DOHH2 (cell line): Measurements from ENCODE around the gene EIF5AL1.
"Not testable (repeated sequence)": the region's sequence is repeated elsewhere in the genome, so short reads cannot be mapped to it uniquely, and the experiment has no call there.

Source experiments
- H3F3A ChIP-seq: fragments of 200-600 bp; sonication (generic), shearing (Covaris generic); 2 replicates; pipeline ENCODE4 v1.6.0; 2016; ENCODE audit warnings: antibody characterized with exemption, mild to moderate bottlenecking; ENCODE audit not compliant: control insufficient read depth, insufficient read depth
- H3K27ac ChIP-seq: fragments of 200-600 bp; sonication (generic); 2 replicates; pipeline ENCODE4 v1.5.1; 2014; ENCODE audit warnings: low read depth, mild to moderate bottlenecking, low read length, moderate library complexity
- H3K27me3 ChIP-seq: fragments of 200-600 bp; sonication (generic); 2 replicates; pipeline ENCODE4 v1.6.1; 2014; ENCODE audit warnings: mild to moderate bottlenecking, low read length, mixed read lengths; ENCODE audit not compliant: control insufficient read depth
- H3K36me3 ChIP-seq: fragments of 200-600 bp; sonication (generic); 2 replicates; pipeline ENCODE4 v1.6.1; 2014; ENCODE audit warnings: mild to moderate bottlenecking, low read length, moderate library complexity, mixed read lengths; ENCODE audit not compliant: control insufficient read depth
- H3K4me1 ChIP-seq: fragments of 200-600 bp; sonication (generic); 2 replicates; pipeline ENCODE4 v1.6.1; 2014; ENCODE audit warnings: mild to moderate bottlenecking, low read length, mixed read lengths; ENCODE audit not compliant: control insufficient read depth
- H3K4me2 ChIP-seq: fragments of 200-600 bp; sonication (generic); 2 replicates; pipeline ENCODE4 v1.6.0; 2014; ENCODE audit warnings: mild to moderate bottlenecking, low read length, moderate library complexity
- H3K4me3 ChIP-seq: fragments of 200-600 bp; sonication (generic); 2 replicates; pipeline ENCODE4 v1.5.1; 2014; ENCODE audit warnings: mild to moderate bottlenecking, low read length, mixed read lengths
- H3K79me2 ChIP-seq: fragments of 200-600 bp; sonication (generic); 2 replicates; pipeline ENCODE4 v1.6.1; 2014; ENCODE audit warnings: mild to moderate bottlenecking, low read length, mixed read lengths; ENCODE audit not compliant: control insufficient read depth
- H3K9me2 ChIP-seq: fragments of 200-600 bp; sonication (generic); replicated peaks from 2 replicates; pipeline ENCODE4 v1.6.1; 2014; ENCODE audit warnings: mild to moderate bottlenecking, low read length, mixed read lengths; ENCODE audit not compliant: control insufficient read depth
- H3K9me3 ChIP-seq: fragments of 200-600 bp; sonication (generic); 2 replicates; pipeline ENCODE4 v1.6.1; 2014; ENCODE audit warnings: antibody characterized with exemption, low read length, mixed read lengths; ENCODE audit not compliant: control insufficient read depth, insufficient read depth
- H4K20me1 ChIP-seq: fragments of 200-600 bp; sonication (generic); 2 replicates; pipeline ENCODE4 v1.6.0; 2014; ENCODE audit warnings: low read depth, mild to moderate bottlenecking, antibody characterized with exemption, low read length, moderate library complexity; ENCODE audit not compliant: control insufficient read depth, insufficient read depth
- EZH2phosphoT487 ChIP-seq: fragments of 200-600 bp; sonication (generic); IDR thresholded peaks from 2 replicates; pipeline ENCODE4 v1.6.1; 2017; ENCODE audit warnings: borderline replicate concordance, mild to moderate bottlenecking, antibody characterized with exemption, low read length, moderate library complexity, mixed read lengths
- TF ChIP-seq, protein P1 (sequence below): fragments of 200-600 bp; sonication (generic); IDR thresholded peaks from one replicate; pipeline ENCODE4 v1.5.1; 2014; ENCODE audit warnings: antibody characterized with exemption, mild to moderate bottlenecking, low read depth, low read length; ENCODE audit not compliant: poor library complexity, severe bottlenecking

Gene EIF5AL1

DNA sequence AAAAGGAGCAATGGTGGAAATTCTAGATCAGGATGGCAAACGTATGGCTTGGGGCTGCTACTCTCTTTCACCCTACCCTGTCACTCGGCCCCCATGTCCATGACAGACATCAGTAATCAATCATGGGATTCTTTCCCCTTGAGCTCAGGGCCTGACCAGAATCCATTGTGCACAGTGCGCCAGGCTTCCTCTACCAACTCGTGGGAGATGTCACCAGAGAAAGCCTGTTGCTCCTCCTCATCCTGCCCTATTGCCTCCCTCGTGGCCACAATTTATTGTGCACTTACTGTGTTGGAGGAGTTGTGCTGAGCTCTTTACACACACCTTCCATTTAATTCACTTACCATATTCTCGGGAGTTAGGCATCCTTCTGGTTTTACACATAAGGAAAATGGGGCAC is 26.0 kb downstream of the EIF5AL1 start:
- not testable (repeated sequence) for H3K9me3 ChIP-seq, H3K79me2 ChIP-seq, H3K27ac ChIP-seq, H3K4me2 ChIP-seq, H3K4me1 ChIP-seq, H3F3A ChIP-seq, H4K20me1 ChIP-seq, H3K4me3 ChIP-seq, H3K9me2 ChIP-seq, H3K36me3 ChIP-seq, H3K27me3 ChIP-seq

DNA sequence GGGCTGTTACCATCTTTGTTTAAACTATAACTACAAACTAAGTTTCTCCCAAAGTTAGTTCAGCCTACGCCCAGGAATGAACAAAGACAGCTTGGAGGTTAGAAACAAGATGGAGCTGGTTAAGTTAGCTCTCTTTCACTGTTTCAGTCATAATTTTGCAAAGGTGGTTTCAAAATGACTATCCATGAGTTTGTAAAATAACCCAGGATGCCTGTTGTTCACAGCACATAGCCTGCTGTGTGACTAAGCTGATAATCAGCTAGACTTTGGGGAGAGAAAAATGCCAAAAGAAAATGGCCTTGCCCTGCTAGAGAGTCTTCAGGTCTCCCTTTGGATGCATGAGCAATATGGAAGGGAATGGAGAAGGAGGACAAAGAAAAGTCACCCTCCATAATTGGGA is 28.6 kb downstream of the EIF5AL1 start:
- not testable (repeated sequence) for H3K4me1 ChIP-seq, H3F3A ChIP-seq, H3K36me3 ChIP-seq, H3K27ac ChIP-seq, H3K27me3 ChIP-seq, H3K4me3 ChIP-seq, H3K9me3 ChIP-seq, H3K9me2 ChIP-seq, H3K4me2 ChIP-seq, H3K79me2 ChIP-seq, H4K20me1 ChIP-seq

DNA sequence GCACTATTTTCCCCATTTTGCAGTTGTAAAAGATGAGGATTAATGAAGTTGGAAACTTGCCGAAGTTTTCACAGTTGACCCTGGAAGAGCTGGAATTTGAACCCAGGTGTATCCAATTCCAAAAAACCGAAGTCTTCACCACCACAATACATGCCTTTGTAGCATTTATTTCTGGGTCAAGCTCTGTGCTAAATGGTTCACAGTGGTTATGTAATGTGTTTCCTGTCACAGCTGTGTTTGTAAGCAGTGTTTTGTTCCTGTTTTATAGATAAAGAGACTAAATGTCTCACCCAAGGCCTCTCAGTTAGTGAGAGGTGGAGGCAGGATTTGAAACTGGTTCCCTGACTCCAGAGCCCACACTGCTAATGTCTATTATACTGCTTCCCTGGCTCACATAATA is 30.3 kb downstream of the EIF5AL1 start:
- Histone ChIP-seq H3K9me2 (no peaks in the 10 kb centered on the region), H3K27ac (no peak overlapping the region), H3K9me3 (no peaks in the 10 kb centered on the region), H3K27me3 (0 out of 2 replicates have a peak, but pooled peaks cover 3% of the 10 kb centered on the region), H4K20me1 (no peaks in the 10 kb centered on the region), H3F3A (no peaks in the 10 kb centered on the region), H3K4me2 (no peak overlapping the region), H3K79me2 (no peaks in the 10 kb centered on the region), H3K4me3 (no peak overlapping the region), H3K4me1 (no peaks in the 10 kb centered on the region), H3K36me3 (no peaks in the 10 kb centered on the region)
- TF ChIP-seq EZH2phosphoT487 = no peak
- TF ChIP-seq, protein P1, sequence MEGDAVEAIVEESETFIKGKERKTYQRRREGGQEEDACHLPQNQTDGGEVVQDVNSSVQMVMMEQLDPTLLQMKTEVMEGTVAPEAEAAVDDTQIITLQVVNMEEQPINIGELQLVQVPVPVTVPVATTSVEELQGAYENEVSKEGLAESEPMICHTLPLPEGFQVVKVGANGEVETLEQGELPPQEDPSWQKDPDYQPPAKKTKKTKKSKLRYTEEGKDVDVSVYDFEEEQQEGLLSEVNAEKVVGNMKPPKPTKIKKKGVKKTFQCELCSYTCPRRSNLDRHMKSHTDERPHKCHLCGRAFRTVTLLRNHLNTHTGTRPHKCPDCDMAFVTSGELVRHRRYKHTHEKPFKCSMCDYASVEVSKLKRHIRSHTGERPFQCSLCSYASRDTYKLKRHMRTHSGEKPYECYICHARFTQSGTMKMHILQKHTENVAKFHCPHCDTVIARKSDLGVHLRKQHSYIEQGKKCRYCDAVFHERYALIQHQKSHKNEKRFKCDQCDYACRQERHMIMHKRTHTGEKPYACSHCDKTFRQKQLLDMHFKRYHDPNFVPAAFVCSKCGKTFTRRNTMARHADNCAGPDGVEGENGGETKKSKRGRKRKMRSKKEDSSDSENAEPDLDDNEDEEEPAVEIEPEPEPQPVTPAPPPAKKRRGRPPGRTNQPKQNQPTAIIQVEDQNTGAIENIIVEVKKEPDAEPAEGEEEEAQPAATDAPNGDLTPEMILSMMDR = no peak

DNA sequence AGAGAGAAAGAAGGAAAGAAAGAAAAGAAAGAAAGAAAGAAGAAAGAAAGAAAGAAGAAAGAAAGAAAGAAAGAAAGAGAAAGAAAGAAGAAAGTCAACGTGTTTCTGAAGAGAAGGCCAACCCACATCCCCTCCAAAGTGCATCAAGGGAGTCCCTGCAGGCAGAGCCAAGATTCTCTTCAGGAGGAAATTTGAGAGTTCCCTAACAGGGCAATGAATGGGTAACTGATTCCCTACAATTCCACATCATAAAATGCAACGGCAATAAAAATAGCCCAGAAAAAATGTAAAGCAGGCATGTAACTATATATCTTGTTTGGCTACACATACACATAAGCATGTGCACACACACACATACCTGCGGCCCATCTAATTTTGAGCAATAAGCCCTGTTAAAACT is 32.1 kb downstream of the EIF5AL1 start:
- H3K36me3 ChIP-seq, H3K4me2 ChIP-seq, H3K79me2 ChIP-seq, H3K4me3 ChIP-seq, H3K4me1 ChIP-seq, H3K9me2 ChIP-seq, H3F3A ChIP-seq, H3K9me3 ChIP-seq, H3K27ac ChIP-seq, H4K20me1 ChIP-seq: not testable (repeated sequence)
- peaks cover 17% of the 10 kb centered on the region for H3K27me3 ChIP-seq

DNA sequence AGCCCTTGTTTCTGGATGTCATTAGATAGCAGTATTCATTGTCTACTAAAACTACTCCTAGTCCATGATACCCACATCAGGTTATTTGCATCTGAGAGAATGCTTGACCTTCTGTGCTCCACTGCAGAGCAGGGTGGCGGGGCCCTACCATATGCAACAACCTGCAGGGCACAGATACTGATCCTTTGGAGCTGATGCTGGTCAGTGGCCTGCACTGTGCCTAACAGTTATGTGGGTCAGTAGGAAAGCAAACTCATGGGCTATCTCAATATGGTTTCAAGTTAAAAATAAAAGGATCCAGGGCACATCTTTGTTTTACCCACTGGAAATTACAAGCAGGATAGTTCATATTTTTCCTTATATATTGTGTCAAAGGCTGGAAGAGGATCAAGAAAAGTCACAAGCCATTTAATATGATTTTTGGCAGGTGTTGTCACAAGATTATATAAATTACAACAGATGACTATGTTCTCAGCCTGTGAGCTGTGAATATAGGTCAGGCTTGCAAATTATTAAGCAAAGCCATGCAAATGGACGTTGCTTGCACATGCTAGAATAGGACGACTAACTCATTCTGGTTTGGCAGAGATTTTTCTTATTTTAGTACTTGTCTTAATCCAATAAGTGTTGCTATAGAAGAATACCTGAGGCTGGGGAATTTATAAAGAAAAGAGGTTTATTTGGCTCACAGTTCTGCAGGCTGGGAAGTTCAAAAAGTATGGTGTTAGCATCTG is 32.8 kb downstream of the EIF5AL1 start:
- H3F3A ChIP-seq, H3K4me2 ChIP-seq, H3K9me3 ChIP-seq, H3K9me2 ChIP-seq, H3K36me3 ChIP-seq, H3K4me1 ChIP-seq, H4K20me1 ChIP-seq, H3K4me3 ChIP-seq, H3K27ac ChIP-seq, H3K79me2 ChIP-seq: not testable (repeated sequence)
- peaks cover 17% of the 10 kb centered on the region for H3K27me3 ChIP-seq

DNA sequence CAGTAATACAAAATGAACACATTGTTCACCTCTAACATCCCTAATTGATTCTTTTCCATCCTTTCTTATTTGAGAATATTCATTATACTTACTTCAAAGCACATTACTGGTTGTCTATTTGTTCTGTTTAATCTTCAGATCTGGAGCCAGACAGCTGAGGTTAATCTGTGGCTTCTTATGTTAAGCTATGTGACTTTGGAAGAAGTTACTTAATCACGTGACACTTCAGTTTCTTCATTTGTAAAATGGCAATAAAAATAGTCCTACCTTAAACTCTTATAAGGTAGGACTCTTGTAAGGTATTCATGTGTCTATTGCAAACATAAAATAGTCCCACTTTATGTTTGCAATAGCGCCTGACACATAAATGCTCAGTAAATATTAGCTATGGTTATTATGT is 34.8 kb downstream of the EIF5AL1 start:
- H3K36me3 ChIP-seq, H3F3A ChIP-seq, H3K79me2 ChIP-seq, H3K27ac ChIP-seq, H3K4me3 ChIP-seq, H3K9me2 ChIP-seq, H3K9me3 ChIP-seq, H4K20me1 ChIP-seq, H3K4me1 ChIP-seq, H3K4me2 ChIP-seq: not testable (repeated sequence)
- H3K27me3 ChIP-seq = peaks cover 17% of the 10 kb centered on the region
